ENCODE data around the gene COA1. TPM values are rescaled to one million over a fixed set of nuclear protein-coding genes. Genes with fewer than 3 reads are reported as not detected.
A peak's percentile ranks its signal among the peaks of the same experiment; 100 is the strongest.

The COA1 gene
- total and polyA plus RNA-seq, 2 donors (not counting 3 experiments of a cell fraction or from before 2014, with no cell fraction given) = 38.1 to 55.1 TPM

- H3K9me1 ChIP-seq (replicated peaks; ENCODE audit: control insufficient read depth, extremely low read depth, insufficient read depth, low read length) = no peaks in the 10 kb centered on the region
- H3K27ac ChIP-seq (ENCODE audit: insufficient read depth, low read depth, low read length) = peak overlapping the region; percentile 34
- no peaks in the 10 kb centered on the region for H3K9me3 ChIP-seq (replicated peaks; ENCODE audit: control insufficient read depth, insufficient read depth, low read length)
- dilution Hi-C loops (cut with MboI; ENCODE audit: extremely low pct_ligation_motif_present, low sequenced_read_pairs) (no loop called here), intact Hi-C loops (cut with micrococcal nuclease) (no loop called here)
- DNase-seq (ENCODE audit: low read depth, low spot score) = peak; percentile 36
- BruUV-seq (replicated peaks) = no TSS peak
- H4K20me1 ChIP-seq (replicated peaks; ENCODE audit: control insufficient read depth, extremely low read depth, insufficient read depth, low read length) = no peaks in the 10 kb centered on the region
- H3K4me3 ChIP-seq (replicated peaks in 1 of 3; ENCODE audit: insufficient read depth in 1 of 3, low read depth in 1 of 3, low read length in 3 of 3) = no peak overlapping the region
- peaks cover 9 to 13% of the 10 kb centered on the region in 2 experiments for H3K36me3 ChIP-seq (ENCODE audit: control insufficient read depth in 2 of 2, extremely low read depth in 1 of 2, insufficient read depth in 2 of 2, low read length in 2 of 2)
- H3K79me2 ChIP-seq (ENCODE audit: control insufficient read depth, insufficient read depth, low read length) = peaks cover 93% of the 10 kb centered on the region
- ChIA-PET POLR2A (interaction anchor here (1.4 kb wide), 1 partner anchor 33 kb away, joined by 5 read pairs; the partner anchor contains the start of gene STK17A), CTCF (interaction anchor here (0.7 to 3.5 kb wide), 4 partner anchors 23 to 85 kb away, joined by 3 to 20 read pairs (median 7); partner anchors contain the start of gene STK17A)
- H3K4me2 ChIP-seq (ENCODE audit: insufficient read depth, low read length) = no peak overlapping the region
- FAIRE-seq = peak; percentile 83
- no peaks in the 10 kb centered on the region for H3K27me3 ChIP-seq (ENCODE audit: control insufficient read depth in 2 of 2, insufficient read depth in 2 of 2, low read length in 2 of 2)
- peaks cover 12% of the 10 kb centered on the region for H3K4me1 ChIP-seq (ENCODE audit: control insufficient read depth, extremely low read depth, insufficient read depth, low read length)
- TF ChIP-seq MYC (IDR thresholded peaks at IDR 0.05; ENCODE audit: low read depth, low read length) = no peak
- peak; percentile 27 for TF ChIP-seq POLR2AphosphoS5 (IDR thresholded peaks at IDR 0.05; ENCODE audit: insufficient read depth, low read depth, low read length)
- H3K9ac ChIP-seq (replicated peaks; ENCODE audit: extremely low read depth, insufficient read depth, low read length) = no peak overlapping the region
- no peak overlapping the region for H2AFZ ChIP-seq (ENCODE audit: low read depth, low read length)
Measured at GRCh38 chr7:43615558-43616145, 113.7 kb downstream of the COA1 start.

GRCh38 chr7:43612599-43613589 lies 116.4 kb downstream of the COA1 start:
- POLR2A ChIA-PET = no interaction called here
- no peak overlapping the region for H3K4me2 ChIP-seq (ENCODE audit: insufficient read depth, low read length)
- no peak for TF ChIP-seq MAX (IDR thresholded peaks at IDR 0.05; ENCODE audit: insufficient read depth, insufficient read length)
- TF ChIP-seq MYC (IDR thresholded peaks at IDR 0.05; ENCODE audit: low read depth, low read length) = no peak
- no peak for TF ChIP-seq POLR2AphosphoS5 (IDR thresholded peaks at IDR 0.05; ENCODE audit: insufficient read depth, low read depth, low read length)
- TF ChIP-seq POLR2A (IDR thresholded peaks at IDR 0.05; ENCODE audit: low read depth, low read length) = no peak
- TF ChIP-seq EZH2 (IDR thresholded peaks at IDR 0.05; ENCODE audit: borderline replicate concordance, low read depth, low read length, severe bottlenecking) = no peak
- TF ChIP-seq FOS (IDR thresholded peaks at IDR 0.05; ENCODE audit: borderline replicate concordance, insufficient read depth, low read length) = no peak
- TF ChIP-seq CTCF (IDR thresholded peaks at IDR 0.05; ENCODE audit: extremely low read depth in 1 of 2, insufficient read depth in 1 of 2, low read depth in 1 of 2, low read length in 2 of 2) = no peak
- TF ChIP-seq JUN (IDR thresholded peaks at IDR 0.05; ENCODE audit: borderline replicate concordance, insufficient read depth, insufficient read length, low read depth) = no peak
- no peak for TF ChIP-seq GATA2 (IDR thresholded peaks at IDR 0.05; ENCODE audit: insufficient read depth, insufficient read length, low read depth, low read length)
- no peak overlapping the region for H3K27ac ChIP-seq (ENCODE audit: insufficient read depth, low read depth, low read length)
- H3K9ac ChIP-seq (replicated peaks; ENCODE audit: extremely low read depth, insufficient read depth, low read length) = no peak overlapping the region
- H3K4me3 ChIP-seq (replicated peaks in 1 of 3; ENCODE audit: insufficient read depth in 1 of 3, low read depth in 1 of 3, low read length in 3 of 3) = no peak overlapping the region
- no peaks in the 10 kb centered on the region for H3K9me1 ChIP-seq (replicated peaks; ENCODE audit: control insufficient read depth, extremely low read depth, insufficient read depth, low read length)
- FAIRE-seq = no peak
- dilution Hi-C loops (cut with MboI; ENCODE audit: extremely low pct_ligation_motif_present, low sequenced_read_pairs) (no loop called here), intact Hi-C loops (cut with micrococcal nuclease) (no loop called here)
- no peaks in the 10 kb centered on the region for H3K27me3 ChIP-seq (ENCODE audit: control insufficient read depth in 2 of 2, insufficient read depth in 2 of 2, low read length in 2 of 2)
- H4K20me1 ChIP-seq (replicated peaks; ENCODE audit: control insufficient read depth, extremely low read depth, insufficient read depth, low read length) = no peaks in the 10 kb centered on the region
- no peak for DNase-seq (ENCODE audit: low read depth, low spot score)
- H3K4me1 ChIP-seq (ENCODE audit: control insufficient read depth, extremely low read depth, insufficient read depth, low read length) = peaks cover 12% of the 10 kb centered on the region
- BruUV-seq (replicated peaks) = no TSS peak
- H3K79me2 ChIP-seq (ENCODE audit: control insufficient read depth, insufficient read depth, low read length) = peaks cover 82% of the 10 kb centered on the region
- peaks cover 12 to 13% of the 10 kb centered on the region in 2 experiments for H3K36me3 ChIP-seq (ENCODE audit: control insufficient read depth in 2 of 2, extremely low read depth in 1 of 2, insufficient read depth in 2 of 2, low read length in 2 of 2)
- no peak overlapping the region for H2AFZ ChIP-seq (ENCODE audit: low read depth, low read length)
- CTCF ChIA-PET = interaction anchor here (2.8 to 3.5 kb wide), 2 partner anchors 31 to 87 kb away, joined by 14 to 20 read pairs; partner anchors contain the start of gene STK17A
- no peaks in the 10 kb centered on the region for H3K9me3 ChIP-seq (replicated peaks; ENCODE audit: control insufficient read depth, insufficient read depth, low read length)
